Testis (tissue), 2 donors: Measurements from ENCODE around the gene HDAC8.
"Not testable (repeated sequence)": the region's sequence is repeated elsewhere in the genome, so short reads cannot be mapped to it uniquely, and the experiment has no call there.

Experiments
- CTCF ChIP-seq, 3 experiments: fragments of 450-650 bp in 2 of 3; fragments of 200-600 bp in 1 of 3; sonication (generic) in 1 of 3; IDR thresholded peaks; one replicate each; pipeline ENCODE4 v1.5.1; 2016 to 2019; ENCODE audit warnings: antibody characterized with exemption in 3 of 3, mild to moderate bottlenecking in 2 of 3, moderate library complexity in 1 of 3
- POLR2A ChIP-seq: fragments of 450-650 bp; IDR thresholded peaks from one replicate; pipeline ENCODE4 v1.6.1; 2017; ENCODE audit warnings: antibody characterized with exemption, mild to moderate bottlenecking, moderate library complexity

- not testable (repeated sequence) for TF ChIP-seq CTCF (IDR thresholded peaks at IDR 0.05); POLR2A
Measured at GRCh38 chrX:72552443-72552842, 20.2 kb downstream of the HDAC8 start.
